HCT116 (cell line): Measurements from ENCODE around the gene PRRG2.
A peak's percentile ranks its signal among the peaks of the same experiment; 100 is the strongest.

Experiments
- CTCF ChIP-seq, 3 experiments: fragments of 200-600 bp in 1 of 3; sonication (generic) in 1 of 3; IDR thresholded peaks in 2 of 3; conservative IDR thresholded peaks in 1 of 3; 2 replicates each; pipeline ENCODE4 v1.5.1; 2012 to 2017; ENCODE audit warnings: low read depth in 2 of 3, low read length in 2 of 3, antibody characterized with exemption in 1 of 3, borderline replicate concordance in 1 of 3, control low read depth in 1 of 3, mild to moderate bottlenecking in 1 of 3, mixed read lengths in 1 of 3, mixed run types in 1 of 3, moderate library complexity in 1 of 3; ENCODE audit not compliant: insufficient read depth in 1 of 3
- EGR1 ChIP-seq: IDR thresholded peaks from 2 replicates; pipeline ENCODE4 v1.6.1; 2012; ENCODE audit warnings: low read depth
- EZH2phosphoT487 ChIP-seq: fragments of 200-600 bp; IDR thresholded peaks from 2 replicates; pipeline ENCODE4 v1.6.1; 2018; ENCODE audit warnings: antibody characterized with exemption, borderline replicate concordance
- JUND ChIP-seq: IDR thresholded peaks from 2 replicates; pipeline ENCODE4 v1.6.1; 2012
- POLR2A ChIP-seq: IDR thresholded peaks from 2 replicates; pipeline ENCODE4 v1.7.0; 2011; ENCODE audit warnings: borderline replicate concordance; ENCODE audit not compliant: insufficient read depth, insufficient read length; ENCODE audit errors: extremely low read depth
- POLR2AphosphoS5 ChIP-seq: IDR thresholded peaks from 2 replicates; pipeline ENCODE4 v1.6.1; 2011; ENCODE audit warnings: mild to moderate bottlenecking, low read depth, low read length, moderate library complexity
- RAD21 ChIP-seq: IDR thresholded peaks from 2 replicates; pipeline ENCODE4 v1.6.1; 2012; ENCODE audit warnings: low read depth, mild to moderate bottlenecking
- SIN3A ChIP-seq: IDR thresholded peaks from 2 replicates; pipeline ENCODE4 v1.6.1; 2012; ENCODE audit warnings: low read depth
- TCF7L2 ChIP-seq: IDR thresholded peaks from 2 replicates; pipeline ENCODE4 v1.7.0; 2011; ENCODE audit warnings: borderline replicate concordance, inconsistent platforms; ENCODE audit not compliant: insufficient read depth, insufficient read length; ENCODE audit errors: extremely low read depth
- TF ChIP-seq, protein P1 (sequence below): IDR thresholded peaks from 2 replicates; pipeline ENCODE4 v1.6.1; 2012
- TF ChIP-seq, protein P2 (sequence below): IDR thresholded peaks from 2 replicates; pipeline ENCODE4 v1.6.1; 2011; ENCODE audit warnings: mild to moderate bottlenecking, low read length, moderate library complexity; ENCODE audit not compliant: insufficient replicate concordance; ENCODE audit errors: extremely low read depth

DNA sequence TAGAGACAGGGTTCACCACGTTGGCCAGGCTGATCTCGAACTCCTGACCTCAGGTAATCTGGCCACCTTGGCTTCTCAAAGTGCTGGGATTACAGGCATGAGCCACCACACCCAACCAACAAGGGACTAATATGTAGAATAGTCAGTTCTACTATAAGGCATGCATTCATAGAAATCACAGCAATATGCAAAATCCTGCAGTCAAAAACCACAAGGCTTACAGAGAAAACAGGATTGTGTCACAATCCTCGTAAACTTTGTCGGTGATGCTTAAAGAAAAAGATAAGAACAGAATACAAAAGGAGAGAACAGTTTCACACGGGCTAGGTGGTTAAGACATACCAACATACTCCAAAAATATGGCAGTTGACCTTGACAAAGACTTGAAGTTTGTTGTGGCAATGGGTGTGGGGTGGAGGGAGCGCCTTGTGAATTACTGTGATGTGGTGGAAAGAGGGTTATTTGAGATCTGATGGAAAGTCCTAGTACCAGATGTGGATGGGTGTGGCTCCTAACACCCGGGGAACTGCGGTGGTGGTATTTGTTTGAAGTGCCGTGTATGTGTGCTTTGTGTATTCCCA, 13.2 kb upstream of the PRRG2 start:
- TF ChIP-seq CTCF (IDR thresholded peaks at IDR 0.05 in 2 of 3, conservative IDR thresholded peaks at IDR 0.05 in 1 of 3; ENCODE audit: borderline replicate concordance in 1 of 3, insufficient read depth in 1 of 3, low read depth in 2 of 3, low read length in 2 of 3), result no peak
- TF ChIP-seq EZH2phosphoT487, result no peak
- TF ChIP-seq TCF7L2, result peak; percentile 93
- no peak for TF ChIP-seq SIN3A
- TF ChIP-seq POLR2A, result no peak
- no peak for TF ChIP-seq JUND
- TF ChIP-seq POLR2AphosphoS5, result no peak
- no peak for TF ChIP-seq EGR1
- TF ChIP-seq RAD21, result no peak
- TF ChIP-seq, protein P1, sequence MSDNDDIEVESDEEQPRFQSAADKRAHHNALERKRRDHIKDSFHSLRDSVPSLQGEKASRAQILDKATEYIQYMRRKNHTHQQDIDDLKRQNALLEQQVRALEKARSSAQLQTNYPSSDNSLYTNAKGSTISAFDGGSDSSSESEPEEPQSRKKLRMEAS, result no peak
- TF ChIP-seq, protein P2, sequence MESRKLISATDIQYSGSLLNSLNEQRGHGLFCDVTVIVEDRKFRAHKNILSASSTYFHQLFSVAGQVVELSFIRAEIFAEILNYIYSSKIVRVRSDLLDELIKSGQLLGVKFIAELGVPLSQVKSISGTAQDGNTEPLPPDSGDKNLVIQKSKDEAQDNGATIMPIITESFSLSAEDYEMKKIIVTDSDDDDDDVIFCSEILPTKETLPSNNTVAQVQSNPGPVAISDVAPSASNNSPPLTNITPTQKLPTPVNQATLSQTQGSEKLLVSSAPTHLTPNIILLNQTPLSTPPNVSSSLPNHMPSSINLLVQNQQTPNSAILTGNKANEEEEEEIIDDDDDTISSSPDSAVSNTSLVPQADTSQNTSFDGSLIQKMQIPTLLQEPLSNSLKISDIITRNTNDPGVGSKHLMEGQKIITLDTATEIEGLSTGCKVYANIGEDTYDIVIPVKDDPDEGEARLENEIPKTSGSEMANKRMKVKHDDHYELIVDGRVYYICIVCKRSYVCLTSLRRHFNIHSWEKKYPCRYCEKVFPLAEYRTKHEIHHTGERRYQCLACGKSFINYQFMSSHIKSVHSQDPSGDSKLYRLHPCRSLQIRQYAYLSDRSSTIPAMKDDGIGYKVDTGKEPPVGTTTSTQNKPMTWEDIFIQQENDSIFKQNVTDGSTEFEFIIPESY, result no peak
